AG20443 (cell line): Measurements from ENCODE around the gene ZNF562.

ENCODE experiments used
- DNase-seq: peaks from one replicate; pipeline ENCODE4 v3.0.0; 2012; ENCODE audit warnings: low spot score, mixed read lengths

ZNF562 gene

GRCh38 chr19:9644472-9644871, 30.4 kb downstream of the ZNF562 start:
- DNase-seq = no peak

- no peak for DNase-seq
Measured at GRCh38 chr19:9641810-9642209, 33.1 kb downstream of the ZNF562 start.

GRCh38 chr19:9640956-9641355, 33.9 kb downstream of the ZNF562 start:
- DNase-seq = no peak

GRCh38 chr19:9636018-9636417, 38.9 kb downstream of the ZNF562 start:
- no peak for DNase-seq

GRCh38 chr19:9627856-9628255, 47.0 kb downstream of the ZNF562 start:
- no peak for DNase-seq

- no peak for DNase-seq
Measured at GRCh38 chr19:9622531-9622930, 52.4 kb downstream of the ZNF562 start.

- DNase-seq = peak; percentile 91
Measured at GRCh38 chr19:9621156-9622037, 53.5 kb downstream of the ZNF562 start, which contains the start of gene ZNF561. Gene ZNF561 (minus strand): TSS chr19:9621232. CDS start chr19:9619456, 1,776 bp downstream.

GRCh38 chr19:9620842-9621155, 54.1 kb downstream of the ZNF562 start:
- no peak for DNase-seq

GRCh38 chr19:9615844-9616243, 59.1 kb downstream of the ZNF562 start:
- no peak for DNase-seq

GRCh38 chr19:9610484-9611113, 64.3 kb downstream of the ZNF562 start:
- no peak for DNase-seq

GRCh38 chr19:9608912-9609311, 66.0 kb downstream of the ZNF562 start:
- DNase-seq = no peak

GRCh38 chr19:9597027-9597426, 77.9 kb downstream of the ZNF562 start:
- DNase-seq = peak; percentile 71
